ES-I3 (cell line): Measurements from ENCODE around the gene PLEKHG7.
"Not testable (repeated sequence)": the region's sequence is repeated elsewhere in the genome, so short reads cannot be mapped to it uniquely, and the experiment has no call there.

Source experiments
- H3K36me3 ChIP-seq: 2 replicates; pipeline ENCODE4 v1.6.1; 2013; ENCODE audit warnings: mild to moderate bottlenecking, low read length, control low read depth, moderate library complexity; ENCODE audit not compliant: insufficient read depth
- H3K4me1 ChIP-seq: 2 replicates; pipeline ENCODE4 v1.6.1; 2013; ENCODE audit warnings: mild to moderate bottlenecking, control low read depth, low read length; ENCODE audit not compliant: insufficient read depth
- H3K9ac ChIP-seq: 2 replicates; pipeline ENCODE4 v1.6.1; 2013; ENCODE audit warnings: low read depth, mild to moderate bottlenecking, low read length, moderate library complexity
- H3K9me3 ChIP-seq: 2 replicates; pipeline ENCODE4 v1.6.1; 2013; ENCODE audit warnings: mild to moderate bottlenecking, low read length, moderate library complexity; ENCODE audit not compliant: control insufficient read depth, insufficient read depth

The PLEKHG7 gene

GRCh38 chr12:92745856-92746550, 43.2 kb downstream of the PLEKHG7 start:
- Histone ChIP-seq H3K9ac (no peak overlapping the region), H3K4me1 (peaks cover 5% of the 10 kb centered on the region; the same call in 1 of the 2 replicates), H3K9me3 (no peaks in the 10 kb centered on the region), H3K36me3 (no peaks in the 10 kb centered on the region)

- no peaks in the 10 kb centered on the region for H3K9me3 ChIP-seq
- no peak overlapping the region for H3K9ac ChIP-seq
- peaks cover 5% of the 10 kb centered on the region; the same call in 1 of the 2 replicates for H3K4me1 ChIP-seq
- H3K36me3 ChIP-seq = no peaks in the 10 kb centered on the region
These were observed 44.4 kb downstream of the PLEKHG7 start for GRCh38 chr12:92747151-92747550.

GRCh38 chr12:92749691-92750090, 46.9 kb downstream of the PLEKHG7 start:
- not testable (repeated sequence) for H3K9ac ChIP-seq, H3K4me1 ChIP-seq

GRCh38 chr12:92753976-92754885, 51.4 kb downstream of the PLEKHG7 start:
- Histone ChIP-seq H3K4me1 (no peaks in the 10 kb centered on the region), H3K36me3 (no peaks in the 10 kb centered on the region), H3K9me3 (no peaks in the 10 kb centered on the region), H3K9ac (no peak overlapping the region)

More at GRCh38 chr12:92749691-92750090, 46.9 kb downstream of the PLEKHG7 start:
- not testable (repeated sequence) for H3K9me3 ChIP-seq, H3K36me3 ChIP-seq

- H3K9ac ChIP-seq = no peak overlapping the region
- no peaks in the 10 kb centered on the region for H3K9me3 ChIP-seq
- H3K36me3 ChIP-seq = no peaks in the 10 kb centered on the region
- H3K4me1 ChIP-seq = no peaks in the 10 kb centered on the region
These were observed 54.3 kb downstream of the PLEKHG7 start for GRCh38 chr12:92756898-92757596.

GRCh38 chr12:92757597-92758121, 54.9 kb downstream of the PLEKHG7 start:
- H3K36me3 ChIP-seq = no peaks in the 10 kb centered on the region
- H3K4me1 ChIP-seq = no peaks in the 10 kb centered on the region
- no peak overlapping the region for H3K9ac ChIP-seq
- H3K9me3 ChIP-seq = no peaks in the 10 kb centered on the region

- H3K9ac ChIP-seq = no peak overlapping the region
- H3K36me3 ChIP-seq = no peaks in the 10 kb centered on the region
- H3K9me3 ChIP-seq = no peaks in the 10 kb centered on the region
- no peaks in the 10 kb centered on the region for H3K4me1 ChIP-seq
These were observed 57.0 kb downstream of the PLEKHG7 start for GRCh38 chr12:92759634-92760268.

GRCh38 chr12:92762773-92763172, 60.0 kb downstream of the PLEKHG7 start:
- no peaks in the 10 kb centered on the region for H3K9me3 ChIP-seq
- peaks cover 4% of the 10 kb centered on the region for H3K4me1 ChIP-seq
- H3K9ac ChIP-seq = no peak overlapping the region
- no peaks in the 10 kb centered on the region for H3K36me3 ChIP-seq

- H3K9me3 ChIP-seq = no peaks in the 10 kb centered on the region
- no peak overlapping the region for H3K9ac ChIP-seq
- peaks cover 4% of the 10 kb centered on the region for H3K4me1 ChIP-seq
- H3K36me3 ChIP-seq = no peaks in the 10 kb centered on the region
These were observed 62.0 kb downstream of the PLEKHG7 start for GRCh38 chr12:92764831-92765230.

GRCh38 chr12:92765871-92766270, 63.1 kb downstream of the PLEKHG7 start:
- no peaks in the 10 kb centered on the region for H3K9me3 ChIP-seq
- no peaks in the 10 kb centered on the region for H3K36me3 ChIP-seq
- H3K9ac ChIP-seq = no peak overlapping the region
- H3K4me1 ChIP-seq = peaks cover 4% of the 10 kb centered on the region

- H3K9ac ChIP-seq = no peak overlapping the region
- H3K4me1 ChIP-seq = peaks cover 4% of the 10 kb centered on the region
- H3K36me3 ChIP-seq = no peaks in the 10 kb centered on the region
- H3K9me3 ChIP-seq = no peaks in the 10 kb centered on the region
These were observed 66.5 kb downstream of the PLEKHG7 start for GRCh38 chr12:92769124-92769901.

- Histone ChIP-seq H3K36me3 (no peaks in the 10 kb centered on the region), H3K4me1 (peaks cover under 1% of the 10 kb centered on the region), H3K9ac (no peak overlapping the region), H3K9me3 (no peaks in the 10 kb centered on the region)
These were observed 68.2 kb downstream of the PLEKHG7 start for GRCh38 chr12:92771001-92771400.

GRCh38 chr12:92775416-92775815, 72.6 kb downstream of the PLEKHG7 start:
- Histone ChIP-seq H3K36me3 (no peaks in the 10 kb centered on the region), H3K9ac (no peak overlapping the region), H3K4me1 (peaks cover 3% of the 10 kb centered on the region; the same call in 1 of the 2 replicates), H3K9me3 (no peaks in the 10 kb centered on the region)
